GM21423 (cell line): ENCODE results near the gene ARHGEF25.
A peak's percentile ranks its signal among the peaks of the same experiment; 100 is the strongest.

Source experiments
- ATAC-seq: cut with Tn5 transposase; IDR thresholded peaks from one replicate; pipeline ENCODE4 v1.9.1; 2021; ENCODE audit warnings: mild to moderate bottlenecking, moderate library complexity; ENCODE audit not compliant: unreplicated experiment

The ARHGEF25 gene

DNA sequence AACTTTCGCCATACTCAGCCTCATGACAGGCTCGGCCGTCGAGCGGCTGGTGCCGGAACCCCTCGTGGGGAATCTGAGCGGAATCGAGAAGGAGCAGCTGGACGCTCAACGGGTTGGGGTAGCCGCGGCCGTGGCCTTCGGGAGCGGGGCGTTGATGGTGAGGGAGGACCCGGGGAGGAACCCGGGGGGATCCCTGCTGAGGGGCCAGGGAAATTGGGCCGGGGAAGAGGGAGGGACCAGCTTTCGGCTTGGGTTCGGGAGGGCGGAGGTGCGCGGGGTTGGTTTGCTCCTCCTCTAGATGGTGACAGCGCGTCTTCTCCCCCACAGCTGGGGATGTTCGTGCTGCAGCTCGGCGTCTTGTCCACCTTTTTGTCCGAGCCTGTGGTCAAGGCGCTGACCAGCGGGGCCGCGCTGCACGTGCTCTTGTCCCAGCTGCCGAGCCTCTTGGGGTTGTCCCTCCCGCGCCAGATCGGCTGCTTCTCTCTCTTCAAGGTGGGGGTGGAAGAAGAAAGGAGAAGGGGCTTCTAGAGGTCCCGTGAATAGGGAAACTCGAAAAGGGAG is 9.8 kb downstream of the ARHGEF25 start:
- ATAC-seq = no peak

DNA sequence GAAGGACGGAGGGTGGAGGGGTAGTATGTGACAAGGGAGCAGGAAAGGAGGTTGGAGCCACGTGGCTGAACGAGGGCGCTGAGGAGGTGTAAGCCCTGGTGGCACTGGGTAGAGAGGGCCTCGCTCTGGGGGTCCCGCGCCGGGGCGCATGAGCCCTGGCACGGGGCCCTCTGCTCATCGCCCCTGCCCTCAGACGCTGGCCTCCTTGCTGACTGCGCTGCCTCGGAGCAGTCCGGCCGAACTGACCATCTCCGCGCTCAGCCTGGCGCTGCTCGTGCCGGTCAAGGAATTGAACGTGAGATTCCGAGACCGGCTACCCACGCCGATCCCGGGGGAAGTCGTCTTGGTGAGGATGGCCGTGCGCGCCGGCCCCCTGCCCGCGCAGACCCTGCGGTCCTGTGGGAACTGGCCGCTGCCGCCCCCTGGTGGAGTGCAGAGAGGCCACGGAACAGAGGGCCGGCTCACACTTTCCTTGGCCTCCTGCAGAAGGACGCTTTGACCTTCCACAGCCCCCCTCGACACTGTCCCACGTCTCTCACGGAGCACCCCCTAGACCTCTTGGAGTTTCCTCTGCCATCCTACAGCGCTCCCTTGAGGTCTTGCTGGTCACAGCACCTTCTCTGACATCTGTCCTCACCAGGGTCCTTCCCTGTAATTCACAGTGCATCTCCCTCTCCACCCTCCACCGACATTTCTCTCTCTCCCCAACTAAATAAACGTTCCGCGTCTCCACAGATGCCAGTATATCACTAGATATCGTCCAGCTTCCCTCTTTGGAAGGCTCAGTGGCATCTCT is 10.5 kb downstream of the ARHGEF25 start:
- peak; percentile 48 for ATAC-seq

DNA sequence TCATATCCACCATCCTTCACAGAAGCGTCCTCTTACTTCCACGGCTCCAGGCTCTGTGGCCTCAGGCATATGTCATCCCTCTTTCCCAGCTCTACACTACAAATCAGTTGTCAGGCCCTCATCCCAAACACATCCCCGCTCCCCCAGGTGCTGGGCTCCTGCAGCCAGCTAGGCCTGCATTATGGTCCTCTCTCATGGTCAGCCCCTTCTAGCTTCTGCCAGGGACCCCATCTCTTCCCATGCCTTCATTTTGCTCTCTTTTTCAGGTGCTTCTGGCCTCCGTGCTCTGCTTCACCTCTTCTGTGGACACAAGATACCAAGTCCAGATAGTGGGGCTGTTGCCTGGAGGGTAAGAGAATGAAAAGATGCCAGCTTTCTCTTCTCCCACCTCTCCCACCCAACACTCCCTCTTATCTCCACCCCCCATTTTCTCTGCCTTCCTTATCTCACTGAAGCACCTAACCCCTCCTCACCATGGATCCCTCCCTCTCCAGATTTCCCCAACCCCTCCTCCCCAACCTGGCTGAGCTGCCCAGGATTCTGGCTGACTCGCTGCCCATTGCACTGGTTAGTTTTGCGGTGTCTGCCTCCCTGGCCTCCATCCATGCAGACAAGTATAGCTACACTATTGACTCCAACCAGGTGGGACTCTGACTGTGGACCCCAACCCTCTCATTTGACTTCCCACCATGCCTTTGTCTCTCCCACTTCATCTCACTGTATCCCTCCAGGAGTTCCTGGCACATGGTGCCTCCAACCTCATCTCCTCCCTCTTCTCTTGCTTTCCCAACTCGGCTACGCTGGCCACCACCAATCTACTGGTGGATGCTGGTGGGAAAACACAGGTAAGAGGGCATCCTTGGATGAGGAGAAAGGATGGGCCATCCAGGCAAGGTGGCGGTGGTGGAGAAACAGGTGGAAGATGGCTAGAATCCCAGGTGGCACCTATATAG is 11.3 kb downstream of the ARHGEF25 start:
- no peak for ATAC-seq

DNA sequence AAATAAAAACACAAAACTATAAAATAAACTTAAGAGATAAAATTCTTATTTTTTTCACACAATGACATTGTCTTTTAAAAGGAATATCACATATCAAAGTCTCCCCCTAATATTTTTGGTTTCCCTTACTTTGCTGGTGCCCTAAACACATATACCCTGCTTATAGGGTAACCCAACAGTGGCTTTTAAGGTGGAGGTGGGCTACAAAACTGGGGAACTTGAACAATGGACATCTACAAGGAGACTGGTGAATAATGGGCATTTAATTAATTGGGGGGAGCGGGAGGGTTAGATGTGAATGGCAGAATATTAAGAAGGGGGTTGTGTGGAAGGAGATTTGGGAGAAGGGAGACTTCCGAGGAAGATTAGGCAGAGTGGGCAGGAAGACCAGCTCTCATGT is 12.2 kb downstream of the ARHGEF25 start:
- ATAC-seq = no peak

DNA sequence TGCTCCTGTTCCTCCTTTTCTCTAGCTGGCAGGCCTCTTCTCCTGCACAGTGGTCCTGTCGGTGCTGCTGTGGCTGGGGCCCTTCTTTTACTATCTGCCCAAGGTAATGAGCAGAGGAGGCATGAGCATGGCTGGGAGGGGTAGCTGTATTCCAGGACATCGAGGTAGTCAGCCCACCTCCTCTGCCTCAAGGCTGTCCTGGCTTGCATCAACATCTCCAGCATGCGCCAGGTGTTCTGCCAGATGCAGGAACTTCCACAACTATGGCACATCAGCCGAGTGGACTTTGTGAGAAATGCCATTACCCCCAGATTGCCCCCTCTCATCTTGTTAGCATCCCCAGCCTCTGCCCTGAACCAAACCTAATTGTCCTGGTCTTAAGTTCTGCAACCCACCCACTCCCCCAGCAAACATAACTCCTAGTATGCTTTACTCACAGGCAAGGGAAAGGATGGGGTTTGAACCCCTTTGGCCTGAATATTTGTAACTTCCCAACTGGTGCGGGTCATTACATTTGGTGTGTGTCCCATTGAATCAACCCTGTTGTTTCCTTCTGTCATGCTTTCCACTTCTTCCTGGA is 12.7 kb downstream of the ARHGEF25 start:
- ATAC-seq = no peak

DNA sequence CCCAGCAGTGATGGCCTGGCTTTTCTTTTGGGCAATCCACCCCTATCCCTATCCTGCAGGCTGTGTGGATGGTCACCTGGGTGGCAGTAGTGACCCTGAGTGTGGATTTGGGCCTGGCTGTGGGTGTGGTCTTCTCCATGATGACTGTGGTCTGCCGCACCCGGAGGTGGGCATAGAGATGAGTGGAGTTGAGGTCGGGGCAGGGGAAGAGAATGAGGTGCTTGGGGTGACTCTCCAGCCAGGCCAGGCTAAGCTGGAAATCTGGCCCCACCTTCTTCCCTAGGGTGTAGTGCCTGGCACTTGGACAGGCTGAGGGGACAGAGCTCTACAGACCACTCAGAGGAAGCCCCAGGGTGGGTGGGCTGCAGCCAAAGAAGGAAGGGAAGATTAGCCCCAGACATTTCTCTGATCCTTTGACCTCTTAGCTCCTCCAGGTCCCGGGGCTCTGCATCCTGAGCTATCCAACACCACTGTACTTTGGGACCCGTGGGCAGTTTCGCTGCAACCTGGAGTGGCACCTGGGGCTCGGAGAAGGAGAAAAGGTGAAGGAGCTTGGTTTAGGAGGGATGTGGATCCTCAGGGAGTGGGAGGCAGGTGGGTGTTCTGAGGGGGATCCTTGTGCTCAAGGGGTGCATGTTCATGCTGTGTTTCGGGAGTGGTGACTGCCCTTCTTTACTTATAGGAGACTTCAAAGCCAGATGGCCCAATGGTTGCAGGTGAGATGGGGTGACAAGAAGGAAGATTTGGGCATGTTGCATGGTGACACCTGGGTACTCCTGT is 13.4 kb downstream of the ARHGEF25 start:
- ATAC-seq = no peak

DNA sequence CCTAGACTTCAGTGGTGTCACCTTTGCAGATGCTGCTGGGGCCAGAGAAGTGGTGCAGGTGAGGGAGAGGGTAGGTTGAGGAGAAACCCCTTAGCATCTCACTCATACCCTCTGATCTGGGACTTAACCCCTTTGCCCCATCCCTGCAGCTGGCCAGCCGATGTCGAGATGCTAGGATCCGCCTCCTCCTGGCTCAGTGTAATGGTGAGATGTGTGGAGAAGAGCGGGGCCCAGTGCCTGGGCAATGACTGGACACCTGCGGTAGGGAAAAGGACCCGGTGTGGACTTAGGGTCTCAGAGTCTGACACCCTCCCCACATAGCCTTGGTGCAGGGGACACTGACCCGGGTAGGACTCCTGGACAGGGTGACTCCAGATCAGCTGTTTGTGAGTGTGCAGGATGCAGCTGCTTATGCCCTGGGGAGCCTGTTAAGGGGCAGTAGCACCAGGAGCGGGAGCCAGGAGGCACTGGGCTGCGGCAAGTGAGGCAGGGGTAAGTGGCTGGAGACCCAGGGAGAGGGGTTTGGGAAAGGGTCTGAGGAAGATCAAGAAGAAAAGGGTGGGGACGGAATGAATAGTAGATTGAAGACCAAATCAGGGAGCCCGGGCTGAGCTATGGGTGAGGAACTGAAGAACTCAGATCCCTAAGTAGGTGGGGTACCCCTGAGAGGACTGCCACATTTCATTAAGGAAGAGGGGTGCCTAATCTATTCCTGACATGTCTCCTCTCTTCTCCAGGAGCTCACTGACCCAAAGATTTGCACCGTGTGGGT is 14.2 kb downstream of the ARHGEF25 start:
- ATAC-seq = no peak

DNA sequence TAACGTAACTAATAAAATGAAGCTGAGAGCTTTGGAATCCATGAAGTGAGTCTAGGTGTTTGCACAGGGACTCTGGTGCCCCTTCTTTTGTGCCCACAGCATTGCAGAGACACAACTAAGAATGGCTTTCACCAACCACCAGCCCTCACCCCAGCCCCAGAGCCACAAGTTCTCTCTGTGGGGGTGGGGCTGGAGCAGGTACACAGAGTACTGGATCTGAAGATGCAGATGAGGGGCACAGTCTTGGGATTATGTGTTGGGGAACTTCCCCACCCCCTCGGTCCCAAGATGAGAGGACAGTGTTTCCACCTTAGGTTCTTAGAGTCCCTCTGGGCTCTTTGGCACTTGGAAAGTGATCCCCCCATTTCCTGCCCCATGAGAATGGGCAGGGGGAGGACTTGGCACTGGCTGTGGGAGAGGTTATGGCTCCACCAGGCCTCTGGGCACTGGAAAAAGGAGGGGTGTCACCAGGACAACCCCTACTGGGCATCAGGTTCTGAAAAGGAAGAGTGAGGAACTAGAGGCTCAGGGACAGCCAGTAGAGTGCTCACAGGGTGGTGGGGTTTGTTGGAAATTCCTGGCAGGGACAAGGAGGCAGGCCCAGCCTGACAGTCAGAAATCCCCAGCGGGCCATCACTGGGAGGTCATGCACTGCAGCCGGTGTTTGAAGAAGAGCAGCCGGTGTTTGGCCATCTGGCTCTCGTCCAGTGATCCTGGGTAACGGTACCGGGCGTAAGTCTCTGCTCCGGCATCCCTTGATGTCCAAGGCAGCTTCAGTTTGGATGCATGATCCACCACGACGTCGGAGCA is 15.1 kb downstream of the ARHGEF25 start:
- ATAC-seq = no peak

DNA sequence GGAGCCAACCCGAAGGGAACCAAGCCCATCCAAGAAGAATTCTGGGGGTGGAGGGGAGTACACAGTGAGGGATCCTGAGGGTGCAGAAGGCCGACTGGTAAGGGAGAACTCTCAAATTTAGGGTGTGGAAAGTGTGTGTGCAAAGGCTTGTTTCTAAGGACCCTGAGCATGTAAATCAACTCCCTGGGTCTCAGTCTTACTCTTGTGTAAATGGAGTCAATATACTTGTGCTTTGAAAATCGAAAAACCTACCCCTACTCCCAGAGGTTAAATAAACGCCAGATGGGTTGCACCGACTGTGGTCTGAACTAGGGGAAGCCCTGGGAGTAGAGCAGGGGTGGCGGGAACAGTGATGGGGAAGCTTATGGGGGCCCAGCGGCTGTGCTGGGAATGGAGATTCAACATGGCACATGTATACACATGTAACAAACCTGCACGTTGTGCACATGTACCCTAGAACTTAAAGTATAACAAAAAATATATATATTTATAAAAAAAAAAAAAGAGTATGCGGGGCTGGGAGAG is 15.7 kb downstream of the ARHGEF25 start:
- no peak for ATAC-seq

DNA sequence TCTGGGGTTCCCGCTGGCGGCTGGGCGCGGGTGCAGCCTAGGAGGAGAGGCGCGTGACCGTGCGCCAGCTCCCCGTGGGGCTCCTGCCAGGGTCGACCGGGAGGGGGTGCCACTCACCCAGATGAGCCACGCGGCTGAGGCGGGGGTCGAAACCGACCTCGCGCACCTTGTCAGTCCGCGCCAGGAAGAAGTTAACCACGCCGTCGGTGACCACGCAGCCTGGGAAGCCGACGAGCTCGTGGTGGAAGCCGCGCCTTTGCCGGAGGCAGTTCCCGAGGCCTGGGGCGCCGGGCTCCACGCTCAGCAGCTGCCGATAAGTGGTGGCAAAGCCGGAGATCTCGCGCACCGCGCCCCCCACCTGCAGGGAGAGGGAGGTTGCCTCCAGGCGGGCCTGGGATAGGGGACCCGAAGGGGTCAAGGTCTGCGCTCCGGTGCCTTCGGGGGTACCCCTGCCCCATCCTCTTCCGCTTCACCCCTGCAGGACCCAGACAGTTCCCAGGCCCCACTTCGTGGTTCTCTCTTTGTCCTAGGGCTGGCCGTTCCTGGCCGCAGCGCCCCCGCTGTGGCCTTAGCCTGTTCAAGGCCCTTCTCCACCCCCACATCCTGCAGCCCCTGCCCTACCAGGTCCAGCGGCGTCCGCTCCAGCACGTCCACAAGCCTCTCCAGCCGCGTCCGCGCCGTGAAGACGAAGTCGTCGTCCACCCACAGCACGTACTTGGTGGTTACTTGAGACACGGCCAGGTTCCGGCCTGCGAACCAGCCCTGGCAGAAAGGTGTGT is 16.5 kb downstream of the ARHGEF25 start:
- ATAC-seq = no peak

DNA sequence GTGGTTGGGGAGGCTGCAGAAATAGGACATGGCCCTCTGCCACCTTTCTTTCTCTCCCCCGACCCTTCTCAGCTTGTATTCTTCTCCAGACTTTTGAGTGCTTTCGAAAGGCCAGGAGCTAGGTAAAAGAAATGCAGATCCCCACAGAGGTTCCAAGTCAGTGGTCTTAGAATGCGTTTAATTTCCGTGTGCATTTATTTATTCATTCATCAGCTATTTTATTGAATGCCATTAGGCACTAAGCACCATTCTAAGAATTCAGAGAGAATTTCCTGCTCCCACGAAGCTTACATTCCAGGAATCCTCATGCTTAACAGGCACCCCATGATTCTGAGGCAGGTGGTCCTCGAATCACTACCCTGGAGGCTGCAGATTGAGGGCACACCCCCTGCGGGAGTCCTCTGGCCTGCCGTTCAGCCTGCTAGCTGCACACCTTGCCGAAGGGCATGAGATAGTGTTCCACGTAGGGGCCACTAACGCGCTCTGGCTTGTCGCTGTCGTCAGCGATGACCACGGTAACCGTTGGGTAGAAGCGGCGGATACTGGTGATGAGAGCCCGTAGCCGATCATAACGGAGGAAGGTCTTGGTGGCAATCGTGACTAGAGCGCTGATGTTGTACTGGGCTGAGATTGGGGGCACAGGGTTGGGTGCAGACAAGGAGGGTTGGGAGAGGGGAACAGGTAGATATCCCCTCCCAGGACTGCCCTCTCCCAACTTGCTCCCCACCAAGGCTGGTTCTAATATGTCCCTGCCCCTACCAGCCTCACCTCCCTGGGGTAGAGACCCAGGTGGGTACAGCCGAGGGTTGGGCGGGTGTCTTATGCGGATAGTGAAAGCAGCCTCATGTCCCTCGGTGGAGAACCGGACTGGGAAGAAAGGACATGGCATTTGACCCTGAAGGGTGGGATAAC is 17.3 kb downstream of the ARHGEF25 start:
- ATAC-seq = no peak

DNA sequence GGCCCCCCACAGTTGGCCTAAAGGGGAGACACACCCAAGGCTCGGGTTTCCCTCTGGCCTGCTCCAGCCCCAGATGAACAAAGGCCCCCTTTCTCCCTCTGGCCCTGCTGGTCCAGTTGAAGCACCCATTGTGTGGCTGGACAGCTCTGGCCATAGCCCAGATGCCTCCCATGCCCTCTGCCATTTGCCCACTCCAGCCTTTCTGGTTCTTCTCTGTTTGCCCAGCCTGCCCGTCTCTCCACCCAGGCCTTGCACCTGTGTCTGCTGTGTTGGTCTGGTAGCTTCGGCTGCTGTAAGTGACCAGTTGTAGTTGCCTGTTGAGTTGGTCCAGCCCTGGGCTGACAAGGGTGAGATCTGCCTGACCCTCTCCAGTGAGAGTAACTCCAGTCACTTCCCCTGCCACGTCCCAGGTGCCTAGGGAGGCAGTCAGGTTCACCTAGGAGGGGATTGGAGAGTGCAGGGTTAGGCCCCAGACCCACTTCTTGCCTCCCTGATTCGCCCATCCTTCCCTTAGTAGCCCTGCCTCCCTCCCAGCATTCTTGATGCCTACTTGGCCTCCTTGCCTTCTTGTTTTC is 18.7 kb downstream of the ARHGEF25 start:
- no peak for ATAC-seq

DNA sequence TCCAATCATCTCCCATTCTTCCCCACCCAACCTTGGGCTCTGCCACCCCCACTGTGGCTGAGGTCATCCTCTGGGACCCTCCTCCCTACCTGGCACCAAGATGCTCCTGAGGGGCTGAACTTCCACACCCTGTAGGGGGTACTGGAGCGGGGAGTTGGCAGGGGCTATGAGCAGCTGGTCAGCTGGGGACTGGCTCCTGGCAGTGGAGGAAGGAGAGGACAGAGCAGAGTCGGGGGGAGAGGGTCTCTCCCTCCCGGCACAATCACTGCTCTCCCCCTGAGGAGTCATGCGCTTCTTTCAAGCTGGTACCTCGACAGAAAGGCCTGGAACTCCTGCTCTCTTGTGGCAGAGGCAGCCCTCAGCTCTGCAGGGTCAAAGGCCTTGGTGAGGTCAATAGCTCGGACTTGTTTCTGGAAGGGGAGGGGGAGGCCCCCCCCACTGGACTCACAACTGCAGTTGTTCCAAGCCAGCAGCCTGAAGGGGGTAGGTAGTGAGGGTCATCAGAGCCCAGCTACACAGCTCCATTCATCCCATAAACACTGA is 19.7 kb downstream of the ARHGEF25 start:
- ATAC-seq = no peak

DNA sequence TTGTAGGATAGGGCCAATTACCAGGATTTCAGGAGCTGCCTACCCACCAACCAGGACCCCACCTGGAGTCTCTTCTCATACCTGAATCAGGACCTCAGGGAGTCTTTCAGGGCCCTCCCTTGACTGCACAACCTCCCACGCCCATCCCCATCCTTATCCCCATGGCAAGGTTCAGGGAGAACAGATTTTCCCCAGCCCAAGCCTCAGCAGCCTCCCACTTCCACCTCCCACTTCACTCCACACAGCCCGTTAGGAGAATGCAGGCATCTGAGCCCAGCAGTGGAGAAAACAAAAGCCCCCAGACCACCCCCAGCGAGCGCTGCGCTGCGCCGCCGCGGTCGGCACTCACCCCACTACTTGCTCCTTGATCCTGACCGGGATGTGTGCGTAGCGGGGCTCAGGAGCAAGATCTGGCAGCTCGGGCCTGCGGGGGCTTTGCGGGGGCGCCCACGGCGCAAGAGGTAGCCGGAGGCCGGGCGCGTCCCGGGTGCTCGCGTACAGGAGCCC is 20.4 kb downstream of the ARHGEF25 start:
- ATAC-seq = no peak

DNA sequence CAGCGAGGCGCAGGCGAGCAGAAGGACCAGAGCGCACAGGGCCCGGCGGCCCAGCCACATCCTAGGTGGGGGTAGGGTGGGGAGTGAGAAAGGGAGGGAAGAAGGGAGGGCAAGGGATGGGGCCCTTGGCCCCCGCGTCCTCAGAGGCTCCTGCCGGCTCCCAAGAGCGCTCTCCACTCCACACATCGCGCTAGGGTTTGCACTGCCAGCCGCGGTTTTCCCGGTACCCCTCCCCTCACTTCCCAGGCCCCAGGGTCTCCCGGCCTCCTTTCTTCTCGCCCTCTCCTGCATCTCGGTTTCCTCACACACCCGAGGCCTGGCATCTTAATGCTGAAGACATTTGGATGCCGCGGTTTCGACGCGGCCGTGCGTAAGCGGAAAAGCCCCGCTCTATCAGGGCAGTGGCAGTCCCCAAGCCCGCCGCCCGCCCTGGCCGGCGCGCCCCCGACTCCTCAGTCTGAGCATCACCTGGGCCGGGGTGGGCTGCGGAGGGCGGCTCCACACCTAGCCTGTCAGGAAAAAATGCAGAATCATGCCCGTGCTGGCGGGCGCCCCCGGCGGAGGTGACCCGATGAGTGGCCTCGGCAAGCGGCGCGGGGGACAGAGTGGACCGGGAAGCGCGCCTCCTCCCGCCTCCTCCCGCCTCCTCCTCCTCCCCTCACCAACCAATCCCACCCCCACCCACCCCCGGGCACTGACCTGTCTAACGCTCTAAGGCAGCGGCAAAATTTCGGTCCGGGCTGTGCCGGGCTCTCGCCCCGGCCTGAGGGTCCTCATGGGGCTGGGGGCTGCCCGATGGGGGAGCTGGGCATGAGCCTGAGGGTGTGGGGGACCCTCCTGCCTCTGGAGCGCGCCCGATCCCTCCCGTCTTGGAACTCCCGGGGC is 21.1 kb downstream of the ARHGEF25 start:
- ATAC-seq = no peak
